Stimulated activated CD4-positive, alpha-beta T cell treated with anti-CD3 and anti-CD28 coated beads, Interleukin-15, amount 100 ng/mL, for 48 hours (primary cell): ENCODE data around the gene ZNF568.

Source experiments
- DNase-seq, 2 donors: peaks; one replicate each; pipeline ENCODE4 v3.0.0-alpha.2; 2020; ENCODE audit warnings: low read depth in 2 of 2

Gene ZNF568

DNA sequence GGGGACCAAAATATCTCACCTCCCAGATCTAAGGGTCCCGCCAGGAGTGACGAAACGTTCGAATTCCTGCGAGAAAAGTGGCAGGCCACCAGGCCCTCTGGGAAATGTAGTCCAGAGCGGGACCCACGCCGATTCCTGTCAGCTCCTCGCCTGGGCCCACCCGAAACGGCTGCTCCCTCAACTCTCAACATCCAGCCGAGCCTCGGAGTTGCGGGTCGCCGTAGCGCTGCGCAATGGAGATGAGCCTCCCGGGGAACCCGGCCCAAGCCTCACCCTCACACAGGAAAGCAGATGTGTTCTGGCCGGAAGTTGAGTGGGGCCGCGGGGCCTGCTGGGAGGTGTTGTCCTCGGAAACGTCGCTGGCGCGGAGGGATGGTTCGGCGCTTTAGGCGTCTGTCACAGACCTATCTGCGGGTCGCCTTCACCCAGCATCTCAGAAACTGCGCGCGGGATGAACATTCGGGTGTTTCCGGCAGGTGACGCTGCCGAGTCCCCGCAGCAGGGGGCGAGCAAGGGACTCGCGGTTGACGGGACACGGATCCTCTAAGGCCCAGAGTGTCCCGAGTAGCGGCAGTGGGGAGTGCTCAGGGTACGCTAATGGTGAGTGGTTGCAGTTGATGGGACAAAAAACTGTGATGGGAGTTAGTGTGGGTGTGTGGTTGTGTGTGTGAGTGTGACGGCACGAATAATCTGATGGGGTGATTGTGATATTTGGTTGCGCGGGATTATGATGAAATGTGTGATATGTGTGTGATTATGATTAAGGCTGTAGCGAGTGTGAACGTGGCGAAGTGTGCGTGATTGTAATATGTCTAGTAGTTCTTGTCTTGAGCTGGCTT is at the start of gene ZNF568, which contains the start of gene ZNF829:
Gene ZNF568, plus strand, starts transcription at position 341 of the 839 bp plus-strand sequence. CDS start 6,439 bp downstream, outside the sequence.
Gene ZNF829, minus strand, starts transcription at position 300 of the 839 bp plus-strand sequence. CDS start 1,124 bp downstream, outside the sequence.
- DNase-seq: peak; percentile 88 to 89

- DNase-seq: no peak
Observed at GRCh38 chr19:36876993-36877938, 38.9 kb upstream of the ZNF568 start.

- no peak for DNase-seq
Observed at GRCh38 chr19:36891768-36892357, 24.3 kb upstream of the ZNF568 start.

- no peak for DNase-seq
Observed at GRCh38 chr19:36894849-36895383, 21.2 kb upstream of the ZNF568 start.

DNA sequence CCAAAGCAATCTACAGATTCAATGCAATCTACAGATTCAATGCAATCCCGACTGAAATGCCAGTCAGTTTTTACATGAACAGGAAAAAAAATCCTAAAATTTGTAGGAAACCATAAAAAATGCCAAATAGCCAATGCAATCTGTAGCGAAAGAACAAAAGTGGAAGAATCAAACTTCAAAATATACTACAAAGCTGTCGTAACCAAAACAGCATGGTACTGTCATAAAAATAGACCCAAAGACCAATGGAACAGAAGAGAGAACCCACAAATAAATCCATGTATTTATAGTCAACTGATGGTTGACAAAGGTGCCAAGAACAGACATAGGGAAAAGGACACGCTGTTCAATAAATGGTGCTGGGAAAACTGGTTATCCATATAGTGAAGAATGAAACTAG is 17.7 kb upstream of the ZNF568 start:
- no peak for DNase-seq

DNA sequence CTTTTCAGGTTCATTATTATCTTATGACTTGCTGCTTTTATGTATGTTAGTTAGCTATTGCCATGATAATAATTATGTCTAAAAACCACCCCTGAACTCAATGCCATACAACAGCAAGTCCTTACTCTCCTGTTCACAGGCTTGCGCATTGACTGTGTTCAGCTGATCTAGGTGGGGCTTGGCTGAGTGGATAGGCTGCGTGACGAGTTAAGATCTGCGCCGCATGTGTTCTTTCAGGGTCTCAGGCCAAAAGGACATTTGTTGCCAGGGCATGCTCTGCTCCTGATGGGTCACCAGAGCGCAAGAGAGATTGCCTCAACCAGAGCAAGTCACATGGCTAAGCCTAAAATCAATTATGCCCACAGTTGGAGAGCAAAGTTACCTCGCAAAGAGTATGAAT is 859 bp downstream of the ZNF568 start:
- no peak for DNase-seq

DNA sequence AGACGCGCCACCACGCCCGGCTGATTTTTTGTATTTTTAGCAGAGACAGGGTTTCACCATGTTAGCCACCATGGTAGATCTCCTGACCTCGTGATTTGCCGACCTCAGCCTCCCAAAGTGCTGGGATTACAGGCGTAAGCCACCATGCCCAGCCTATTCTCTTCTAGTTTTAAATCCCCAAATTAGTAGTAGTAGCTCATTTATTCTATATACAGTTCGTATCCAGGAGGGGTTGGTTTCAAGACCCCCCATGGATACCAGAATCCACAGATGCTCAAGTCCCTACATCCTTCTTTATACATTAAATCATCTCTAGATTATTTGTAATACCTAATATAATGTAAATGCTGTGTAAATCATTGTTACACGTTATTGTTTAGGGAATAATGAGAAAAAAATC is 2.0 kb downstream of the ZNF568 start:
- no peak for DNase-seq

- DNase-seq: no peak
Observed at GRCh38 chr19:36931684-36932083, 15.6 kb downstream of the ZNF568 start.

GRCh38 chr19:36939153-36939552 is 23.0 kb downstream of the ZNF568 start:
- no peak for DNase-seq

- no peak for DNase-seq
Observed at GRCh38 chr19:36950335-36951119, 34.4 kb downstream of the ZNF568 start.

DNA sequence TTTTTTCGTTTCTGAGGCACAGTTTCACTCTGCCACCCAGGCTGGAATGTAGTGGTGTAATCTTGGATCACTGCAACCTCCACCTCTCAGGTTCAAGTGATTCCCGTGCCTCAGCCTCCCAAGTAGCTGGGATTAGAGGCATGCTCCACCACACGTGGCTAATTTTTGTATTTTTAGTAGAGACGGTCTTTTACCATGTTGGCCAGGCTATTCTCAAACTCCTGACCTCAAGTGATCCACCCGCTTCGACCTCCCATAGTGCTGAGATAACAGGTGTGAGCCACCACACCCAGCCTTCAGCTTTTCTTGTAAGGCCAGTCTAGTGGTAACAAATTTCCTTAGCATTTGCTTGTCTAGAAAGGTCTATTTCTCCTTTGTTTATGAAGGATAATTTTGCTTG is 46.2 kb downstream of the ZNF568 start:
- DNase-seq: no peak

- DNase-seq: no peak
Observed at GRCh38 chr19:36963280-36963679, 47.1 kb downstream of the ZNF568 start.

DNA sequence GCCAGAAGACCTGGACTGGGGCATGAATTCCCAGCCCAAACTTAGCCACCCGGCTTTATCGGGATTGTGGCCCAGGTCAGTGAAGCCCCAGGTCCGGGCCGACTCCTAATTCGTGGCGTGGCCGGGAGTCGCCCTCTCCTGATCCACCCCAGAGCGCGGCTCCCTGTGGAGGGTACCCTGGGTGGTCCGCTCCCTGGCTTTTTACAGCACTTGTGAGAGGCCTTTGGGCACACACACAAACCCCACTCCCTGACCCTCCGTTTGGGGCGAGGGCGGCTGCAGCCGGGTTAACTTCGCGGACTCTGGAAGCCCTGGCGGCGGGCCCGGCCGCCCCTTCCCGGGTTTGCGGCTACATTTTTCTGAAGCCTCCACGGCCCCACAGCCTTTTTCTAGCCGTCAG is 56.4 kb downstream of the ZNF568 start:
- no peak for DNase-seq

- DNase-seq: peak; percentile 58 to 65
Observed at GRCh38 chr19:36973021-36973843, 57.1 kb downstream of the ZNF568 start.

DNA sequence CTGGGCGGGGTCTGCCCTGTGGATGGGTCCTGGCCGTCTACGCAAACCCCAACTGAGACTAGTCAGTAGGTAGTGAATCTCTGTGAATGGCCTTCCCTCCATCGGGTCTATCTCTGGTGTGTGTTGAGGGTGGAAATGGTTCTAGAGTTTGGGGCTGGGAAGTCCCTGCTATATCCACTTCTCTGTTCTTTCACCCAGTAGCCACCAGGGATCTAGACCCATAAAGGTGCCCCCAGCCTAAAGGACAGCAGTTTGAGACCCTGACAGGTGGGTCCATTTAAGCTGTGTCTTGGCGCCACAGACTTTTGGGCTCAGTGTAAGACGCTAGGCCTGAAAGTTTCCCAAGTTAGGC is 57.7 kb downstream of the ZNF568 start:
- no peak for DNase-seq

DNA sequence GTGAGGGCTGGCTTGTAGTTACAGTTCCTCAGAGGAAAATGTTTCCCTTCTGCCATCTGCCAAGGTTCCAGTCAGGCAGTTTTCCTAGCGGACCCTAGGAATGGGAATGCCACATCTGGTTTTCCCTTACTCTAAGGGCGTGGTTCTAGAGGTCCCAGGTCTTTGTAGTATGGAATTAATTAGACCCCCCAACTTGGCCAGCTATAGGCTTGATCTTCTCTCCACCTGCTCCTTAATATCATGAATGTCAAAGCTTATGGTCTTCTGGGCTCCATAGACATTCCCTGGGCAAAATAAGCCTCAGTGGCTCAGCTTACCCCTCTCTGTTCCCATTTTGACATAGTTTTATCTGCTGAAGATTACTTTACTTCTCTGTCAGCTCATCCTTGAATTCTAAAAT is 70.0 kb downstream of the ZNF568 start:
- DNase-seq: no peak

DNA sequence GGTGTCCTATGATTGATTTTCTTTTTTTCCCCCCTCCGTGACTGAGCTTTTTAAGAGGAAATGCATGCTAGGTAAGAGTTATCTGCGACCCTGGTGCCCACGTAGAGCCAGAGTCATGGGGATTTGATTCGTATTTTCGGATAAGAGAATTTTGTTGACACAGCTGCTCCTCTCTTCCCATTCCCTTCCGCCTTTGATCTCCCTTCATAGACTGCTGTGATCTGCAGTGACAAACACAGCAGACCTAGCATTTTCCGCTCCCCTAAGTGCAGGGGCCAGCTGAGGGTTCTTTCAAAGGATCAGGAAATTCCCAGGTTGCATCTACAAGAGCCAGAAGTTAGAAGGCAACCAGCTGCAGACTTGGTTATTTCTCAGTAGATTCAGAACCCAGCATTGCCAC is 70.5 kb downstream of the ZNF568 start:
- DNase-seq: no peak

- no peak for DNase-seq
Observed at GRCh38 chr19:36987091-36987490, 71.0 kb downstream of the ZNF568 start.

- no peak for DNase-seq
Observed at GRCh38 chr19:36997152-36997842, 81.2 kb downstream of the ZNF568 start.

DNA sequence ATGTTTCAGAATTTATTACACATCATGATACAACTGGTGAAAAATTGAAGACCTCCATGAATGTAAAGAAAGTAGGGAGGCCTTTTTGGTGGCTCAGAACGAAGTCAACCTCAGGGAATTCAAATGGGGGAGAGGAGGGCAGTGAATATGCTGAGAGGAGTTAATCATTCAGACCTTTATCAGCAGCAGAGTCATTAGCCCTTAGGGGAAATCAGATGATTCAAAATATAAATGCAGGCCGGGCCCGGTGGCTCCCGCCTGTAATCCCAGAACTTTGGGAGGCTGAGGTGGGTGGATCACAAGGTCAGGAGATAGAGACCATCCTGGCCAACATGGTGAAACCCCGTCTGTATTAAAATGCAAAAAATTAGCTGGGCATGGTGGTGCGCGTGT is 81.7 kb downstream of the ZNF568 start:
- no peak for DNase-seq
